KMS-11 (cell line): ENCODE results near the gene PROB1.
"Not testable (repeated sequence)": the region's sequence is repeated elsewhere in the genome, so short reads cannot be mapped to it uniquely, and the experiment has no call there.

Source experiments
- H2AFZ ChIP-seq: fragments of 200-600 bp; sonication (generic); 2 replicates; pipeline ENCODE4 v1.6.1; 2016; ENCODE audit warnings: antibody characterized with exemption, mixed run types, low read depth
- H3K27ac ChIP-seq: fragments of 200-600 bp; sonication (generic); 2 replicates; pipeline ENCODE4 v1.6.1; 2016; ENCODE audit warnings: mild to moderate bottlenecking, mixed run types
- H3K27me3 ChIP-seq: fragments of 200-600 bp; sonication (generic); 2 replicates; pipeline ENCODE4 v1.6.1; 2017; ENCODE audit warnings: mild to moderate bottlenecking, low read depth, mixed run types, moderate library complexity; ENCODE audit not compliant: insufficient read depth
- H3K36me3 ChIP-seq: fragments of 200-600 bp; sonication (generic); 2 replicates; pipeline ENCODE4 v1.6.1; 2017; ENCODE audit warnings: mild to moderate bottlenecking, mixed run types; ENCODE audit not compliant: insufficient read depth
- H3K4me1 ChIP-seq: fragments of 200-600 bp; sonication (generic); 2 replicates; pipeline ENCODE4 v1.6.1; 2016; ENCODE audit warnings: mild to moderate bottlenecking, low read depth, mixed run types; ENCODE audit not compliant: poor library complexity, severe bottlenecking
- H3K4me2 ChIP-seq: fragments of 200-600 bp; sonication (generic); 2 replicates; pipeline ENCODE4 v1.7.0; 2016; ENCODE audit warnings: mild to moderate bottlenecking, mixed run types
- H3K4me3 ChIP-seq: fragments of 200-600 bp; sonication (generic); IDR thresholded peaks from 2 replicates; pipeline ENCODE4 v1.6.1; 2017; ENCODE audit warnings: low read depth, low read length, mixed read lengths; ENCODE audit not compliant: insufficient read depth
- H3K79me2 ChIP-seq: fragments of 200-600 bp; sonication (generic); 2 replicates; pipeline ENCODE4 v1.6.1; 2016; ENCODE audit warnings: low read depth, mixed run types; ENCODE audit not compliant: insufficient read depth
- H3K9ac ChIP-seq: fragments of 200-600 bp; sonication (generic); 2 replicates; pipeline ENCODE4 v1.6.1; 2016; ENCODE audit warnings: mild to moderate bottlenecking, mixed run types
- H4K20me1 ChIP-seq: fragments of 200-600 bp; sonication (generic); 2 replicates; pipeline ENCODE4 v1.6.1; 2016; ENCODE audit warnings: mild to moderate bottlenecking, mixed run types; ENCODE audit not compliant: insufficient read depth
- CTCF ChIP-seq: fragments of 200-600 bp; sonication (generic); conservative IDR thresholded peaks from 2 replicates; pipeline ENCODE4 v1.6.1; 2017; ENCODE audit warnings: low read depth, mild to moderate bottlenecking, antibody characterized with exemption, low read length, moderate library complexity, mixed read lengths

Gene PROB1

GRCh38 chr5:139390639-139391569, 4.0 kb downstream of the PROB1 start:
- Histone ChIP-seq H3K9ac (peak overlapping the region; percentile 93), H3K36me3 (no peaks in the 10 kb centered on the region), H4K20me1 (no peaks in the 10 kb centered on the region), H3K27me3 (no peaks in the 10 kb centered on the region), H3K4me2 (peak overlapping the region; percentile 87), H3K27ac (peak overlapping the region; percentile 89), H3K79me2 (peaks cover 76% of the 10 kb centered on the region), H3K4me3 (no peak overlapping the region), H3K4me1 (peaks cover 51% of the 10 kb centered on the region), H2AFZ (peak overlapping the region; percentile 63; the same call in 1 of the 2 replicates)
- no peak for TF ChIP-seq CTCF

- no peaks in the 10 kb centered on the region for H3K27me3 ChIP-seq
- H3K9ac ChIP-seq: peak within 1 kb of the TSS; percentile 93
- H2AFZ ChIP-seq: no peak within 1 kb of the TSS
- peak within 1 kb of the TSS; percentile 87 for H3K4me2 ChIP-seq
- peak within 1 kb of the TSS; percentile 89 for H3K27ac ChIP-seq
- H3K4me3 ChIP-seq: no peak within 1 kb of the TSS
- no peak for TF ChIP-seq CTCF
- no peaks in the 10 kb centered on the region for H4K20me1 ChIP-seq
- no peaks in the 10 kb centered on the region for H3K36me3 ChIP-seq
- H3K79me2 ChIP-seq: peaks cover 73% of the 10 kb centered on the region
- H3K4me1 ChIP-seq: peaks cover 52% of the 10 kb centered on the region
These were observed 4.9 kb downstream of the PROB1 start, which contains the start of gene MZB1 for GRCh38 chr5:139389701-139390638. Gene MZB1, minus strand, starts transcription at chr5:139389913. Its CDS starts 57 bp downstream, at chr5:139389856.

- Histone ChIP-seq H3K4me2 (peak overlapping the region; percentile 87), H3K27ac (peak overlapping the region; percentile 89), H3K9ac (peak overlapping the region; percentile 93), H3K79me2 (peaks cover 57% of the 10 kb centered on the region), H3K27me3 (no peaks in the 10 kb centered on the region), H4K20me1 (no peaks in the 10 kb centered on the region), H3K4me1 (peaks cover 69% of the 10 kb centered on the region), H3K36me3 (no peaks in the 10 kb centered on the region), H3K4me3 (no peak overlapping the region), H2AFZ (no peak overlapping the region)
- TF ChIP-seq CTCF: no peak
These were observed 6.6 kb downstream of the PROB1 start for GRCh38 chr5:139388198-139388821.

GRCh38 chr5:139387611-139388197, 7.2 kb downstream of the PROB1 start:
- Histone ChIP-seq H3K4me3 (no peak overlapping the region), H3K9ac (peak overlapping the region; percentile 93), H3K27me3 (no peaks in the 10 kb centered on the region), H3K27ac (peak overlapping the region; percentile 89), H3K36me3 (no peaks in the 10 kb centered on the region), H2AFZ (no peak overlapping the region), H3K4me2 (peak overlapping the region; percentile 87), H3K79me2 (peaks cover 52% of the 10 kb centered on the region), H3K4me1 (peaks cover 71% of the 10 kb centered on the region), H4K20me1 (no peaks in the 10 kb centered on the region)
- TF ChIP-seq CTCF: no peak

GRCh38 chr5:139386956-139387355, 7.9 kb downstream of the PROB1 start:
- not testable (repeated sequence) for H3K27me3 ChIP-seq, H4K20me1 ChIP-seq, H3K9ac ChIP-seq, H3K4me3 ChIP-seq, H3K36me3 ChIP-seq, H2AFZ ChIP-seq
- peak overlapping the region; percentile 87; the same call in 1 of the 2 replicates for H3K4me2 ChIP-seq
- peaks cover 51% of the 10 kb centered on the region for H3K79me2 ChIP-seq
- H3K27ac ChIP-seq: peak overlapping the region; percentile 89; the same call in 1 of the 2 replicates
- H3K4me1 ChIP-seq: peaks cover 71% of the 10 kb centered on the region
